Measurements from ENCODE around the gene FGD5. TPM values are rescaled to one million over a fixed set of nuclear protein-coding genes. Genes with fewer than 3 reads are reported as not detected.

The FGD5 gene
- total RNA-seq, 1 donor: 0.18 TPM

GRCh38 chr3:14862303-14862660, 43.5 kb downstream of the FGD5 start:
- DNase-seq (ENCODE audit: low read depth): no peak
- no peak overlapping the region for H3K4me3 ChIP-seq (ENCODE audit: low read depth, low read length)
- TF ChIP-seq CTCF (IDR thresholded peaks at IDR 0.05; ENCODE audit: insufficient read depth, low read length): no peak

- H3K4me3 ChIP-seq (ENCODE audit: low read depth, low read length): no peak overlapping the region
- TF ChIP-seq CTCF (IDR thresholded peaks at IDR 0.05; ENCODE audit: insufficient read depth, low read length): no peak
- no peak for DNase-seq (ENCODE audit: low read depth)
Observed at GRCh38 chr3:14862661-14863230, 44.0 kb downstream of the FGD5 start.

DNA sequence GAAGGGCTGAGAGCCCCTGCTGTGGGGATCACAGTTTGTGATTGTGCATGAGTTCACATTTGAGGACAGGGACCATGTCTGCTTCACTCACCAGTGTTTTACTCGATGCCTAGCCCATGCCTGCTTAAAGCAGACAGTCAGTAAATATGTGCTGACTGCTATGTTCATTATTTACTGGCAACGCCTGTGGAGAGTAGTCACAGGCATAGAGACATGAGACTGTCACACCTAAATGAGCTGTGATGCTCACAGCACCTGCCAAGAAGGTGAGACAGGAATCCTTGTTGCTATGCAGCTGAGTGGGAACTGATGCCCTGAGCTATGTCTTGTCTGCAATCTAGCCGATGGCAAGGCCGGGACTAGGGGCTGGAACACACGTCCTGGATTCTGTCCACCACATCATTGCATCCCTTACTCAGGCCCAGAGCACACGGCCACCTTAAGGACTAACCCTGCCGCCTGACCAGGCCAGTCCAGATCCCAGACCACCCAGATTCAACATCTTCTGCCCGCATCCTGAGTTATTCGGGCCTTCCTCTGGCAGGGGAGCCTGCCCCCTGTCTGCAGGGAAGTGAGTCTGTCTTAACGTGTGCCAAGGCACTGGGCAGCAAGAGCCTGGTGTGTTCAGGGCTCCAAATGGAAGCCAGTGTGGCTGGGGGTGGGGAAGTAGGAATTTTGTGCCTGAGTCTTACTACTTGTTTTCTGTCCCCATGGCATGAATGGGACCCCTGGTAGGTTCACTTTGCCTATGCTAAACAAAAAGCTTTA, 44.8 kb downstream of the FGD5 start:
- peak; percentile 12 for TF ChIP-seq CTCF (IDR thresholded peaks at IDR 0.05; ENCODE audit: insufficient read depth, low read length)
- no peak overlapping the region for H3K4me3 ChIP-seq (ENCODE audit: low read depth, low read length)
- DNase-seq (ENCODE audit: low read depth): no peak

DNA sequence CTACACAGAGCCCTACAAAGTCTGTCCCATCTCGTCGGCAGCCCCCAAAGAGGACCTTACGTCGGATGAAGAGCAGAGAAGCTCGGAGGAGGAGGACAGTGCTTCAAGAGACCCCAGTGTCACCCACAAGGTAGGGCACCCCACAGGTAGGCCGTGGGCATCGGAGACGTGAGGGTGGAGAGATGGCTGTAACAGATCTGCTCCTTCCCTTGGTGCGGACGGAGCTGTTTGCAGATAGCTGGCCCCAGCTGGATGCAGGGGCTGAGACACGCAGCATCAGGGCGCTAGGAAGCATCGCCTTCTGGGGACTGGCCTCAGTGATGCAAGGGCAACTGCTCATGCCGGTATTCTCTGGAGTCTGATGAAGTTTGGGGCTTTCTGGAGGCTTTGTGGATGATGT, 45.4 kb downstream of the FGD5 start:
- no peak for TF ChIP-seq CTCF (IDR thresholded peaks at IDR 0.05; ENCODE audit: insufficient read depth, low read length)
- no peak for DNase-seq (ENCODE audit: low read depth)
- H3K4me3 ChIP-seq (ENCODE audit: low read depth, low read length): no peak overlapping the region

DNA sequence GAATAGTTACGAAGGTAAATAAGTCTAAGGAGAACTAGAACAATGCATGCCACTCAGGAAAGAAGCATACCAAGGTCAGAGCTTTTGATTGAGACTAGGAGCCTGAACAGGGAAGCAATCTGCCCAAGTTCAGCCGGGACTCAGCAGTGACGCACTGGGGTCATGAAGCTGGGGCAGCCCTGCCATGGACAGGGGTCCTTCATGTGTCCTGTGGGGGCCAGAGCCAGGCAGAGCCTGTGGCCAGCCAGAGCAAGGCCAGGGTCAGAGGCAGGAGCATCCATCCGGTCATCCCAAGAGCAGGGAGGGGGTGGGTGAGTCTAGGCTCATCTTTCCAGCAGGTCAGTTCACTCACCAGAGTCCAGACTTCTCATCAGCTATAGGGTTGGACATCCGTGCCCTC, 47.9 kb downstream of the FGD5 start:
- DNase-seq (ENCODE audit: low read depth): no peak
- no peak overlapping the region for H3K4me3 ChIP-seq (ENCODE audit: low read depth, low read length)
- TF ChIP-seq CTCF (IDR thresholded peaks at IDR 0.05; ENCODE audit: insufficient read depth, low read length): no peak

- DNase-seq (ENCODE audit: low read depth): no peak
- H3K4me3 ChIP-seq (ENCODE audit: low read depth, low read length): no peak overlapping the region
- no peak for TF ChIP-seq CTCF (IDR thresholded peaks at IDR 0.05; ENCODE audit: insufficient read depth, low read length)
Observed at GRCh38 chr3:14867936-14868570, 49.3 kb downstream of the FGD5 start.

All from fibroblast of the aortic adventitia (primary cell).